A673 (cell line): ENCODE measurements around the gene GPR85.

Experiments used
- CTCF ChIP-seq: fragments of 300-800, 200-600 bp; sonication (generic); conservative IDR thresholded peaks from 2 replicates; pipeline ENCODE4 v1.5.1; 2017; ENCODE audit warnings: low read depth, mild to moderate bottlenecking, antibody characterized with exemption, low read length, moderate library complexity, mixed read lengths
- EZH2 ChIP-seq: fragments of 200-600 bp; sonication (generic); IDR thresholded peaks from 2 replicates; pipeline ENCODE4 v1.6.1; 2017; ENCODE audit warnings: borderline replicate concordance, low read depth, mild to moderate bottlenecking, mixed read lengths, antibody characterized with exemption, low read length; ENCODE audit not compliant: poor library complexity, severe bottlenecking

GRCh38 chr7:113071465-113071864, 15.2 kb downstream of the GPR85 start:
- no peak for TF ChIP-seq CTCF
- no peak for TF ChIP-seq EZH2
